ENCODE measurements around the gene PDK1.

DNA sequence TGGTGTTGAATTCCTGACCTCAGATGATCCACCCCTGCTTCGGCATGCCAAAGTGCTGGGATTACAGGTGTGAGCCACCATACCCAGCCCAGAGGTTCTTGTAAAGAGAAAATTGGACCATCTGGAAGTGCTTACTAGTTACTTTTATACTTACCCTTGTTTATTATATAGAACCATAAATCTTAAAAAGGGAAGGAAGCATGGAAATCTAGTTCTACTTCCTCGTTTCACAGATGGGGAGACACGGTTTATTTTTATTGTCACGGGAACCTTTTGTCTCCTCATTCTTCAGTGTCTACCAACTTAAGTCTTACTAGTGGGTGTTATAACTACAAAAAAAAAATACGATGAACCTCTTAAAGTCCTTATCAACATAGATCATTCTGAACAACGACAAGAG lies 45.8 kb upstream of the PDK1 start:
- TF ChIP-seq, protein P1, sequence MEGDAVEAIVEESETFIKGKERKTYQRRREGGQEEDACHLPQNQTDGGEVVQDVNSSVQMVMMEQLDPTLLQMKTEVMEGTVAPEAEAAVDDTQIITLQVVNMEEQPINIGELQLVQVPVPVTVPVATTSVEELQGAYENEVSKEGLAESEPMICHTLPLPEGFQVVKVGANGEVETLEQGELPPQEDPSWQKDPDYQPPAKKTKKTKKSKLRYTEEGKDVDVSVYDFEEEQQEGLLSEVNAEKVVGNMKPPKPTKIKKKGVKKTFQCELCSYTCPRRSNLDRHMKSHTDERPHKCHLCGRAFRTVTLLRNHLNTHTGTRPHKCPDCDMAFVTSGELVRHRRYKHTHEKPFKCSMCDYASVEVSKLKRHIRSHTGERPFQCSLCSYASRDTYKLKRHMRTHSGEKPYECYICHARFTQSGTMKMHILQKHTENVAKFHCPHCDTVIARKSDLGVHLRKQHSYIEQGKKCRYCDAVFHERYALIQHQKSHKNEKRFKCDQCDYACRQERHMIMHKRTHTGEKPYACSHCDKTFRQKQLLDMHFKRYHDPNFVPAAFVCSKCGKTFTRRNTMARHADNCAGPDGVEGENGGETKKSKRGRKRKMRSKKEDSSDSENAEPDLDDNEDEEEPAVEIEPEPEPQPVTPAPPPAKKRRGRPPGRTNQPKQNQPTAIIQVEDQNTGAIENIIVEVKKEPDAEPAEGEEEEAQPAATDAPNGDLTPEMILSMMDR (IDR thresholded peaks at IDR 0.05) = no peak
- no peak for TF ChIP-seq POLR2A (IDR thresholded peaks at IDR 0.05)
